ENCODE measurements around the gene PLEKHG1.

PLEKHG1 gene

DNA sequence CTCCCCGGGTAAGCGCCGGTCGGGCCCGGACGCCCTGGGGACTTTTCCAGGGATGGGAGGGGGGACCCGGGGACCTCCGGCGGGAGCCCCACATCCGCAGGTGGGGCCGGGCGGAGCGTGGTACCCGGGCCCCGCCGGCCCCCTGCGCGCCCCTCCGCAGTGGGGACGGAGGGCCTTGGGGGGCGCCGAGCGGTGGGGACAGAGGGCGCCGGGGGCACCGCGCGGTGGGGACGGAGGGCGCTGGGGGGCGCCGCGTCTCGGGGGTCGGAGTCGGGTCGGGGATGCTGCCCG is 270 bp downstream of the PLEKHG1 start:
- Histone ChIP-seq H3K27ac (ENCODE audit: low read depth, low read length) (peak overlapping the region; percentile 71), H3K79me2 (ENCODE audit: insufficient read depth, low read length) (peaks cover 23% of the 10 kb centered on the region; the same call in 1 of the 2 replicates), H3K9ac (ENCODE audit: low read length) (peak overlapping the region; percentile 78), H3F3A (ENCODE audit: insufficient read depth) (peaks cover 11% of the 10 kb centered on the region), H3K4me2 (ENCODE audit: low read depth, low read length, poor library complexity, severe bottlenecking) (peak overlapping the region; percentile 70), H3K4me3 (ENCODE audit: insufficient read depth, low read length, poor library complexity, severe bottlenecking) (peak overlapping the region; percentile 56), H3K9me3 (ENCODE audit: insufficient read depth, low read length) (no peaks in the 10 kb centered on the region), H3K9me2 (replicated peaks; ENCODE audit: insufficient read depth, low read length) (no peaks in the 10 kb centered on the region), H2AFZ (ENCODE audit: low read depth, low read length, severe bottlenecking) (peak overlapping the region; percentile 36), H3K27me3 (ENCODE audit: low read length) (no peaks in the 10 kb centered on the region), H3K36me3 (ENCODE audit: low read length) (no peaks in the 10 kb centered on the region), H4K20me1 (ENCODE audit: low read depth, low read length) (no peaks in the 10 kb centered on the region)
- TF ChIP-seq EZH2phosphoT487 (conservative IDR thresholded peaks at IDR 0.05; ENCODE audit: low read length) = no peak
- TF ChIP-seq, protein P1, sequence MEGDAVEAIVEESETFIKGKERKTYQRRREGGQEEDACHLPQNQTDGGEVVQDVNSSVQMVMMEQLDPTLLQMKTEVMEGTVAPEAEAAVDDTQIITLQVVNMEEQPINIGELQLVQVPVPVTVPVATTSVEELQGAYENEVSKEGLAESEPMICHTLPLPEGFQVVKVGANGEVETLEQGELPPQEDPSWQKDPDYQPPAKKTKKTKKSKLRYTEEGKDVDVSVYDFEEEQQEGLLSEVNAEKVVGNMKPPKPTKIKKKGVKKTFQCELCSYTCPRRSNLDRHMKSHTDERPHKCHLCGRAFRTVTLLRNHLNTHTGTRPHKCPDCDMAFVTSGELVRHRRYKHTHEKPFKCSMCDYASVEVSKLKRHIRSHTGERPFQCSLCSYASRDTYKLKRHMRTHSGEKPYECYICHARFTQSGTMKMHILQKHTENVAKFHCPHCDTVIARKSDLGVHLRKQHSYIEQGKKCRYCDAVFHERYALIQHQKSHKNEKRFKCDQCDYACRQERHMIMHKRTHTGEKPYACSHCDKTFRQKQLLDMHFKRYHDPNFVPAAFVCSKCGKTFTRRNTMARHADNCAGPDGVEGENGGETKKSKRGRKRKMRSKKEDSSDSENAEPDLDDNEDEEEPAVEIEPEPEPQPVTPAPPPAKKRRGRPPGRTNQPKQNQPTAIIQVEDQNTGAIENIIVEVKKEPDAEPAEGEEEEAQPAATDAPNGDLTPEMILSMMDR (IDR thresholded peaks at IDR 0.05; ENCODE audit: insufficient read depth, low read length, poor library complexity, severe bottlenecking) = no peak

DNA sequence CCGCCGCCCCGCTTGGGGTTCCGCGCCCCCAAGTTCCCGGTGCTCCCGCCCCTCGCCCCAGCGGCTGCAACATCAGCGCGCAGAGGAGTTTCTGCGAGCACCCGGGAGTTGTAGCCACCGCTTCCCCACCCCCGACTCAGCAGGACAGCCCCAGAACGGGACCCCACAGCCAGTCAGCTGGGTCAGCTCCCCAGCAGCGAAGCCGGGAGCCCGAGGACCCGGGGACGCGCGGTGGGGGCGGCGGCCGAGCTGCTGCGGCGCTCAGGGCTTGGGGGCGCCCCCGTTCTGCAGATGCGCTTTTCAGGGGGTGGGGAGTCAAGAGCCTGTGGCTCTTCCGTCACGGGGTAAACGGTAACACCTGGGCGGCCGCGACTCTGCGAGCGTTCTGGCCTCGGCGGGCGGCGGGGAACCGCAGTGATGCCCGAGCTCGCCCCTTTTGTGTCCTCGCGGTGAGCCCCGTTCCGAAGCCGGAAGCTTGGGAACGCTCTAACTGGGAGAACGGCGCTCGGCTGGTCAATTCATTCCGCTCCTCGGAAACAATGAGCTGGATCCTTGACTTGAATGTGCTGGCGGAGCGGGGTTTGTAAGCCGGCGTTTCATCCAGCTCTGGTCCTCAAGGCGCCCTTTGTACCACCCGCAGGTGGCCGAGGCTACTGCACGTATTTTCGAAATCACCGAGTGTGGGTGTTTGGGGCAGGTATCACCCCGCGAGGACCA is 774 bp downstream of the PLEKHG1 start:
- Histone ChIP-seq H3K79me2 (ENCODE audit: insufficient read depth, low read length) (peaks cover 26% of the 10 kb centered on the region; the same call in 1 of the 2 replicates), H3K4me3 (ENCODE audit: insufficient read depth, low read length, poor library complexity, severe bottlenecking) (peak overlapping the region; percentile 56), H3K9ac (ENCODE audit: low read length) (peak overlapping the region; percentile 78), H3K9me2 (replicated peaks; ENCODE audit: insufficient read depth, low read length) (no peaks in the 10 kb centered on the region), H3K27me3 (ENCODE audit: low read length) (no peaks in the 10 kb centered on the region), H3K9me3 (ENCODE audit: insufficient read depth, low read length) (no peaks in the 10 kb centered on the region), H3K36me3 (ENCODE audit: low read length) (no peaks in the 10 kb centered on the region), H4K20me1 (ENCODE audit: low read depth, low read length) (no peaks in the 10 kb centered on the region), H3K4me2 (ENCODE audit: low read depth, low read length, poor library complexity, severe bottlenecking) (peak overlapping the region; percentile 70), H2AFZ (ENCODE audit: low read depth, low read length, severe bottlenecking) (peak overlapping the region; percentile 36), H3F3A (ENCODE audit: insufficient read depth) (peaks cover 11% of the 10 kb centered on the region), H3K27ac (ENCODE audit: low read depth, low read length) (peak overlapping the region; percentile 71)
- TF ChIP-seq, protein P1 (IDR thresholded peaks at IDR 0.05; ENCODE audit: insufficient read depth, low read length, poor library complexity, severe bottlenecking) = peak; percentile 28
- no peak for TF ChIP-seq EZH2phosphoT487 (conservative IDR thresholded peaks at IDR 0.05; ENCODE audit: low read length)

DNA sequence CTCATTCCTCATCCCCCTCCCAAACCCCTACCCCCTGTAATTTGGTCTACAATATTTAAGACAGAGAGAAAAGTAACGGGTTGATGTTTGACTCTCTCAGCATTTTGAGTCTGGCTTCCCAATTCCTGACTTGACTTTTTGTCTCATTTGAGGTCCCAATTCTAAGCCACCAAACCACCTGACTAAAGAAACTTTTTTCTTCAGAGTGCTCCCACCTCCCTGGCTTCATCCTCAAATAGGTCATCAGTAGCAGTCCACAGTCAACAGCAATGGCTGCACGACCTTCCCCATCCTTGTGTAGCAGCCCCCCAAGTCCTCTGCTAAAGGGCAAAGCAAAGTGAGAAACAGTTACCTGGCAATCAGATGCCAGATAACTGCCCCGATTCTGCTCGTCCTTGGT is 1.8 kb downstream of the PLEKHG1 start:
- Histone ChIP-seq H3K4me3 (ENCODE audit: insufficient read depth, low read length, poor library complexity, severe bottlenecking) (peak overlapping the region; percentile 56), H3K27ac (ENCODE audit: low read depth, low read length) (no peak overlapping the region), H4K20me1 (ENCODE audit: low read depth, low read length) (no peaks in the 10 kb centered on the region), H3K27me3 (ENCODE audit: low read length) (no peaks in the 10 kb centered on the region), H3F3A (ENCODE audit: insufficient read depth) (peaks cover 11% of the 10 kb centered on the region), H3K4me2 (ENCODE audit: low read depth, low read length, poor library complexity, severe bottlenecking) (peak overlapping the region; percentile 70), H3K79me2 (ENCODE audit: insufficient read depth, low read length) (peaks cover 26% of the 10 kb centered on the region; the same call in 1 of the 2 replicates), H2AFZ (ENCODE audit: low read depth, low read length, severe bottlenecking) (no peak overlapping the region), H3K9ac (ENCODE audit: low read length) (peak overlapping the region; percentile 78), H3K36me3 (ENCODE audit: low read length) (no peaks in the 10 kb centered on the region), H3K9me2 (replicated peaks; ENCODE audit: insufficient read depth, low read length) (no peaks in the 10 kb centered on the region), H3K9me3 (ENCODE audit: insufficient read depth, low read length) (no peaks in the 10 kb centered on the region)
- TF ChIP-seq EZH2phosphoT487 (conservative IDR thresholded peaks at IDR 0.05; ENCODE audit: low read length) = no peak
- TF ChIP-seq, protein P1 (IDR thresholded peaks at IDR 0.05; ENCODE audit: insufficient read depth, low read length, poor library complexity, severe bottlenecking) = no peak
